Measurements from ENCODE around the gene AFG1L. TPM values are rescaled to one million over a fixed set of nuclear protein-coding genes. Genes with fewer than 3 reads are reported as not detected.

Gene AFG1L
- total and polyA plus RNA-seq, 2 experiments from 2014 or later = 4.1 to 8.7 TPM

GRCh38 chr6:108468346-108468745, 173.5 kb downstream of the AFG1L start (continued):
- no peak for TF ChIP-seq ZNF462 (CRISPR knock-in tag; IDR thresholded peaks at IDR 0.05)

DNA sequence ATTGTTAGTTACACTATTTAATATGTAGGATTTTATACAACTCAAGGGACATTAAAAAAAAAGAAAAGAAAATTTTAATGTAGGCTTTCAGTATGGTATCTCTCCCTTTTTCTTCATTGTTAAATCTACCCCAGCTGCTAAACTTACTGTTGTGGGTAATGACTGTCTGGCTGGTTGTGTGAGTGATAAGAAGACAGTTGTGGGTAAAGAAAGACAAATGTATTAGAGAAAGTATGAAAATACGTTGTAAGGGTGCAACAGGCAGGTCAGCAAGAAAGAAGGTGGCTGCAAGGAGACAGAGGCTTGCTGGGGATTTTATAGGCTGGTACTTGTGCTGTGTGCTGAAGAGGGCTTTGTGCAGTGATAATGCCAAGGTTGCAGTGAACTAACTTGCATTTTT, 174.5 kb downstream of the AFG1L start:
- DNase-seq (ENCODE audit: low spot score) (no peak), ATAC-seq (no peak)
- Histone ChIP-seq H3F3A (replicated peaks; ENCODE audit: low read depth) (no peaks in the 10 kb centered on the region), H3K4me3 (no peak overlapping the region), H3K27ac (ENCODE audit: low read depth) (no peak overlapping the region), H3K4me1 (ENCODE audit: insufficient read depth) (peaks cover 4% of the 10 kb centered on the region), H3K79me2 (replicated peaks; ENCODE audit: insufficient read depth) (no peaks in the 10 kb centered on the region), H4K20me1 (replicated peaks; ENCODE audit: insufficient read depth) (no peaks in the 10 kb centered on the region), H3K36me3 (ENCODE audit: insufficient read depth) (no peaks in the 10 kb centered on the region), H3K9me2 (ENCODE audit: insufficient read depth) (0 out of 2 replicates have a peak, but pooled peaks cover 2% of the 10 kb centered on the region), H3K27me3 (ENCODE audit: insufficient read depth) (no peaks in the 10 kb centered on the region), H2AFZ (no peak overlapping the region), H3K4me2 (no peak overlapping the region)
- no peak for TF ChIP-seq STAT1 (IDR thresholded peaks at IDR 0.05; ENCODE audit: unreplicated experiment)
- no peak for TF ChIP-seq EZH2 (IDR thresholded peaks at IDR 0.05; ENCODE audit: low read depth, unreplicated experiment)
- no peak for TF ChIP-seq ZNF114 (CRISPR knock-in tag; IDR thresholded peaks at IDR 0.05)
- TF ChIP-seq JUNB (IDR thresholded peaks at IDR 0.05; ENCODE audit: unreplicated experiment) = no peak
- H3K9me3 Mint-ChIP-seq = no peaks in the 10 kb centered on the region
- H3K4me3 Mint-ChIP-seq = no peak overlapping the region
- H3K27me3 Mint-ChIP-seq (ENCODE audit: insufficient read depth, low read depth, poor library complexity) = no peaks in the 10 kb centered on the region
- H3K4me1 Mint-ChIP-seq = peaks cover 16% of the 10 kb centered on the region
- H3K27ac Mint-ChIP-seq = no peak overlapping the region
- H3K36me3 Mint-ChIP-seq (ENCODE audit: low read depth) = no peaks in the 10 kb centered on the region

Measured in GM23338 (cell line).